Ascending aorta (tissue), 2 donors: ENCODE measurements around the gene TAOK1. TPM values are rescaled to one million over a fixed set of nuclear protein-coding genes. Genes with fewer than 3 reads are reported as not detected.

Experiments used
- DNase-seq, 2 donors: peaks; one replicate each; pipeline ENCODE4 v3.0.0-alpha.2; 2019; ENCODE audit warnings: low spot score in 2 of 2
- H3K27ac ChIP-seq, 2 donors: fragments of 200-600 bp; sonication (generic); one replicate each; pipeline ENCODE4 v1.5.1; 2016 to 2017; ENCODE audit warnings: mild to moderate bottlenecking in 1 of 2
- H3K27me3 ChIP-seq: fragments of 200-600 bp; sonication (generic); one replicate; pipeline ENCODE4 v1.5.1; 2017
- H3K36me3 ChIP-seq, 2 donors: fragments of 200-600 bp; sonication (generic); one replicate each; pipeline ENCODE4 v1.5.1; 2016
- H3K4me1 ChIP-seq, 2 donors: fragments of 200-600 bp; sonication (generic); one replicate each; pipeline ENCODE4 v1.5.1; 2016 to 2017; ENCODE audit warnings: mild to moderate bottlenecking in 1 of 2
- H3K4me3 ChIP-seq, 2 donors: fragments of 200-600 bp; sonication (generic); one replicate each; pipeline ENCODE4 v1.5.1; 2016 to 2017; ENCODE audit warnings: mild to moderate bottlenecking in 1 of 2
- H3K9me3 ChIP-seq, 2 donors: fragments of 200-600 bp; sonication (generic); one replicate each; pipeline ENCODE4 v1.5.1; 2016
- CTCF ChIP-seq, 3 experiments: fragments of 200-600 bp in 2 of 3; fragments of 450-650 bp in 1 of 3; sonication (generic) in 2 of 3; IDR thresholded peaks; one replicate each; pipeline ENCODE4 v1.5.1; 2016 to 2019; ENCODE audit warnings: antibody characterized with exemption in 3 of 3, mild to moderate bottlenecking in 1 of 3, moderate library complexity in 1 of 3
- intact Hi-C: fragments of 100-400 bp; cut with DNase I; formaldehyde crosslinking; loops from one replicate; pipeline ENCODE4 v1.15.1; 2023
- total RNA-seq: library from RNA; depleted of rRNA; stranded (reverse); fragments of >200 nt; gene quantifications from one replicate; pipeline ENCODE4 v1.1.0, GENCODE V29; 2016

TAOK1 gene
- total RNA-seq, 1 donor from 2014 or later: 20.8 TPM

GRCh38 chr17:29357821-29358232, 32.3 kb upstream of the TAOK1 start:
- Histone ChIP-seq H3K4me3 (no peak overlapping the region), H3K36me3 (no peaks in the 10 kb centered on the region), H3K4me1 (no peaks in the 10 kb centered on the region), H3K9me3 (no peaks in the 10 kb centered on the region), H3K27me3 (no peaks in the 10 kb centered on the region), H3K27ac (no peak overlapping the region)
- TF ChIP-seq CTCF (IDR thresholded peaks at IDR 0.05): no peak
- intact Hi-C loops: no loop called here
- DNase-seq: no peak

DNA sequence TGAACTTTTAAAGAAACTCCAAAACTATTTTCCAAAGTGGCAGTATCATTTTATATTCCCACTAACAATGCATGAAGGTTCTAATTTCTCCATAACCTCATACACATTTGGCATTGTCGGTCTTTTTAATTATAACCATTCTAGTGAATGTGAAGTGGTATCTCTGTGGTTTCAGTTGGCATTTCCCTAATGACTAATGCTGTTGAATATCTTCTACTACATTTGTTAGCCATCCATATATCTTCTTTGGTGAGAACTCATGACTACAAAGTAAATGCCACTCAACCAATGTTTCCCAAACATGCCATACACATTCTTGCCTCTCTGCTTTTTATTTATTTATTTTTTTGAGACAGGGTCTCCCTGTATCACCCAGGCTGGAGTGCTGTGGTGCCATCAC, 31.7 kb upstream of the TAOK1 start:
- no peaks in the 10 kb centered on the region for H3K36me3 ChIP-seq
- intact Hi-C loops: no loop called here
- no peaks in the 10 kb centered on the region for H3K27me3 ChIP-seq
- no peak for TF ChIP-seq CTCF (IDR thresholded peaks at IDR 0.05)
- no peak for DNase-seq
- H3K9me3 ChIP-seq: no peaks in the 10 kb centered on the region
- H3K4me1 ChIP-seq: no peaks in the 10 kb centered on the region
- no peak overlapping the region for H3K27ac ChIP-seq
- no peak overlapping the region for H3K4me3 ChIP-seq

DNA sequence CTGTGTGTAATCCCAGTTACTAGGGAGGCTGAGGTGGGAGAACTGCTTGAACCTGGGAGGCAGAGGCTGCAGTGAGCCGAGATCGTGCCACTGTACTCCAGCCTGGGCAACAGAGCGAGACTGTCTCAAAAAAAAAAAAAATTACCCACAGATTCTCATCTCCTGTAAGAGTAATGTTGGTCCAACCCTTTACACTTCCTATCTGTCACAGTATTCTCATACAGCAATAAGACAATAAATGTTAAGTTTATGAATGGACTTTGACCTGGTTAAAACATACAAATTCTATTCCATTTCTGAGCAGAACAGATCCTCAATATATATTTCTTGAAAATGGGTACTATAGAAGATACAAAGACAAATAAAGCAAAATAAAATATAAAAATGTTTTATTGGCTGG, 30.4 kb upstream of the TAOK1 start:
- H3K27ac ChIP-seq: no peak overlapping the region
- no peaks in the 10 kb centered on the region for H3K36me3 ChIP-seq
- no peak overlapping the region for H3K4me3 ChIP-seq
- H3K27me3 ChIP-seq: no peaks in the 10 kb centered on the region
- DNase-seq: no peak
- H3K9me3 ChIP-seq: no peaks in the 10 kb centered on the region
- intact Hi-C loops: no loop called here
- TF ChIP-seq CTCF (IDR thresholded peaks at IDR 0.05): no peak
- H3K4me1 ChIP-seq: no peaks in the 10 kb centered on the region

GRCh38 chr17:29363716-29364115, 26.4 kb upstream of the TAOK1 start:
- Histone ChIP-seq H3K27me3 (no peaks in the 10 kb centered on the region), H3K9me3 (no peaks in the 10 kb centered on the region), H3K4me3 (no peak overlapping the region), H3K27ac (no peak overlapping the region), H3K4me1 (no peaks in the 10 kb centered on the region), H3K36me3 (no peaks in the 10 kb centered on the region)
- DNase-seq: no peak
- no peak for TF ChIP-seq CTCF (IDR thresholded peaks at IDR 0.05)
- intact Hi-C loops: no loop called here

DNA sequence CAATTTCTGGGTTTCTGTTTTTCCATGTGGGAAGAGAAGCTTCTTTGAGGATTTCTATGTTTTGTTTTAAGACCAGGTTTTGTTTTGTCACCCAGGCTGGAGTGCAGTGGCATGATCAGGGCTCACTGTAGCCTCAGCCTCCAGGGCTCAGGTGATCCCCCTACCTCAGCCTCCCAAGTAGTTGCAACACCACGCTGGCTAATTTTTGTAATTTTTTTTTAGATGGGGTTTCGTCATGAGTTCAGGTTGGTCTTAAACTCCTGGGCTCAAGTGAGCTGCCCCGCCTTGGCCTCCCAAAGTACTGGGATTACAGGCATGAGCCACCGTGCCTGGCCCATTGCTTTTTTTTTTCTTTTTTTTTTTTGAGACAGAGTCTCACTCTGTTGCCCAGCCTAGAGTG, 25.5 kb upstream of the TAOK1 start:
- Histone ChIP-seq H3K4me1 (no peaks in the 10 kb centered on the region), H3K4me3 (no peak overlapping the region), H3K9me3 (no peaks in the 10 kb centered on the region), H3K27ac (no peak overlapping the region), H3K36me3 (no peaks in the 10 kb centered on the region), H3K27me3 (no peaks in the 10 kb centered on the region)
- no peak for DNase-seq
- TF ChIP-seq CTCF (IDR thresholded peaks at IDR 0.05): no peak
- intact Hi-C loops: no loop called here

- intact Hi-C loops: no loop called here
- no peak overlapping the region for H3K27ac ChIP-seq
- no peak overlapping the region for H3K4me3 ChIP-seq
- H3K9me3 ChIP-seq: no peaks in the 10 kb centered on the region
- H3K4me1 ChIP-seq: no peaks in the 10 kb centered on the region
- no peak for TF ChIP-seq CTCF (IDR thresholded peaks at IDR 0.05)
- H3K27me3 ChIP-seq: no peaks in the 10 kb centered on the region
- H3K36me3 ChIP-seq: no peaks in the 10 kb centered on the region
- no peak for DNase-seq
Measured at GRCh38 chr17:29368161-29368560, 22.0 kb upstream of the TAOK1 start.
